Testis (tissue), 2 donors: ENCODE results near the gene STXBP2.

Source experiments
- POLR2A ChIP-seq: fragments of 450-650 bp; IDR thresholded peaks from one replicate; pipeline ENCODE4 v1.6.1; 2017; ENCODE audit warnings: antibody characterized with exemption, mild to moderate bottlenecking, moderate library complexity
- TF ChIP-seq, protein P1 (sequence below), 3 experiments: fragments of 450-650 bp in 2 of 3; fragments of 200-600 bp in 1 of 3; sonication (generic) in 1 of 3; IDR thresholded peaks; one replicate each; pipeline ENCODE4 v1.5.1; 2016 to 2019; ENCODE audit warnings: antibody characterized with exemption in 3 of 3, mild to moderate bottlenecking in 2 of 3, moderate library complexity in 1 of 3

GRCh38 chr19:7633698-7634097, 3.2 kb upstream of the STXBP2 start, which contains the start of gene PCP2:
- TF ChIP-seq, protein P1, sequence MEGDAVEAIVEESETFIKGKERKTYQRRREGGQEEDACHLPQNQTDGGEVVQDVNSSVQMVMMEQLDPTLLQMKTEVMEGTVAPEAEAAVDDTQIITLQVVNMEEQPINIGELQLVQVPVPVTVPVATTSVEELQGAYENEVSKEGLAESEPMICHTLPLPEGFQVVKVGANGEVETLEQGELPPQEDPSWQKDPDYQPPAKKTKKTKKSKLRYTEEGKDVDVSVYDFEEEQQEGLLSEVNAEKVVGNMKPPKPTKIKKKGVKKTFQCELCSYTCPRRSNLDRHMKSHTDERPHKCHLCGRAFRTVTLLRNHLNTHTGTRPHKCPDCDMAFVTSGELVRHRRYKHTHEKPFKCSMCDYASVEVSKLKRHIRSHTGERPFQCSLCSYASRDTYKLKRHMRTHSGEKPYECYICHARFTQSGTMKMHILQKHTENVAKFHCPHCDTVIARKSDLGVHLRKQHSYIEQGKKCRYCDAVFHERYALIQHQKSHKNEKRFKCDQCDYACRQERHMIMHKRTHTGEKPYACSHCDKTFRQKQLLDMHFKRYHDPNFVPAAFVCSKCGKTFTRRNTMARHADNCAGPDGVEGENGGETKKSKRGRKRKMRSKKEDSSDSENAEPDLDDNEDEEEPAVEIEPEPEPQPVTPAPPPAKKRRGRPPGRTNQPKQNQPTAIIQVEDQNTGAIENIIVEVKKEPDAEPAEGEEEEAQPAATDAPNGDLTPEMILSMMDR (IDR thresholded peaks at IDR 0.05), result no peak
- TF ChIP-seq POLR2A, result no peak
